Measurements from ENCODE around the gene YBEY. TPM values are rescaled to one million over a fixed set of nuclear protein-coding genes. Genes with fewer than 3 reads are reported as not detected.

Gene YBEY
- polyA plus RNA-seq, 4 donors: 14.7 to 45.7 (median 23.7) TPM

Other genes starting within 250 kb of the YBEY start
- gene COL6A2, start 188.2 kb upstream of the YBEY start, polyA plus RNA-seq: 100 to 1,000 TPM in 2 of 4 donors, 10 to 100 TPM in 1, 1 to 10 TPM in 1; 3.8 to 159 (median 68.5) TPM
- 10 to 100 TPM in 3 of 4 donors, under 1 TPM in 1; 0.31 to 71.8 (median 39.0) TPM for gene FTCD, start 130.8 kb upstream of the YBEY start, polyA plus RNA-seq
- 10 to 100 TPM in 2 of 4 donors, 1 to 10 TPM in 2; 2.9 to 12.6 (median 8.2) TPM for gene SPATC1L, start 101.9 kb upstream of the YBEY start, polyA plus RNA-seq
- gene LSS, start 57.6 kb upstream of the YBEY start, polyA plus RNA-seq: 10 to 100 TPM; 13.2 to 42.1 (median 26.0) TPM
- 10 to 100 TPM; 38.3 to 75.4 (median 42.6) TPM for gene MCM3AP, start 731 bp upstream of the YBEY start, polyA plus RNA-seq
- gene C21orf58, start 37.5 kb downstream of the YBEY start, polyA plus RNA-seq: 1 to 10 TPM in 3 of 4 donors, under 1 TPM in 1; 0.54 to 9.1 (median 3.3) TPM
- 10 to 100 TPM in 3 of 4 donors, 1 to 10 TPM in 1; 9.2 to 15.4 (median 12.9) TPM for gene PCNT, start 37.8 kb downstream of the YBEY start, polyA plus RNA-seq
- 10 to 100 TPM; 13.8 to 42.9 (median 22.8) TPM for gene DIP2A, start 172.5 kb downstream of the YBEY start, polyA plus RNA-seq

Measured in small intestine (tissue), 4 donors.